Measurements from ENCODE around the gene SH3RF3. TPM values are rescaled to one million over a fixed set of nuclear protein-coding genes. Genes with fewer than 3 reads are reported as not detected.

Gene SH3RF3
- total RNA-seq, 1 donor from 2014 or later = 2.1 TPM

DNA sequence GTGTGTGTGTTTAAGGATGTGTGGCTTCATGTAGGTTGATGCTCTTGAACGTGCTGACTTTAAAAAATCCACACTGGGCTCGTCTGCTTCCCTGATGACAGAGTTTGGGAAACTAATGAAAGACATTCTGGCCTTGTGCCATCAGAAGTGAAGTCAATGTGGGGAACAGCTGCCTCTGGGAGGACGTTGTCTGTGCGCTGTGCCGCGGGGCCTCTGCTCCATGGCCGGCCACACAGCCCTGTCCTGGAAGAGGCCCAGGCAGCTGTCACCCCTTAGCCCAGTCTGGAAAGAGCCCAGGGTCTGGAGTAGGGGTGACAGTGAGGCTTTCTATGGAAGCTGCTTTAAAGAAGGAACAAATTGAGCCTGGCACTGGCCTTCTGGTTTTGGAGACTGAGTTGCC lies 155.8 kb downstream of the SH3RF3 start:
- H3K27me3 ChIP-seq (ENCODE audit: control insufficient read depth in 3 of 3, insufficient read depth in 3 of 3, low read length in 3 of 3) = no peaks in the 10 kb centered on the region

GRCh38 chr2:109285244-109285651 lies 156.2 kb downstream of the SH3RF3 start:
- no peaks in the 10 kb centered on the region for H3K27me3 ChIP-seq (ENCODE audit: control insufficient read depth in 3 of 3, insufficient read depth in 3 of 3, low read length in 3 of 3)
- H3K4me3 ChIP-seq (ENCODE audit: low read length in 3 of 3) = peak overlapping the region in 2 of 3 donors; percentile 2 to 6
- H3K9ac ChIP-seq (ENCODE audit: low read depth in 1 of 3, low read length in 3 of 3) = peak overlapping the region in 2 of 3 donors; percentile 60
- H3K9me3 ChIP-seq (ENCODE audit: control insufficient read depth in 3 of 3, low read length in 3 of 3) = no peaks in the 10 kb centered on the region
- H3K4me1 ChIP-seq (ENCODE audit: control insufficient read depth in 3 of 3, insufficient read depth in 3 of 3, low read length in 3 of 3) = peaks cover 29 to 63% (median 60%) of the 10 kb centered on the region in 3 donors
- no peaks in the 10 kb centered on the region for H3K36me3 ChIP-seq (ENCODE audit: control insufficient read depth in 3 of 3, insufficient read depth in 3 of 3, low read length in 3 of 3)
- no peak overlapping the region for H3K27ac ChIP-seq (ENCODE audit: low read depth, low read length)

More for the DNA sequence above, 155.8 kb downstream of the SH3RF3 start:
- H3K4me3 ChIP-seq (ENCODE audit: low read length in 3 of 3) = peak overlapping the region in 1 of 3 donors; percentile 49
- no peaks in the 10 kb centered on the region for H3K36me3 ChIP-seq (ENCODE audit: control insufficient read depth in 3 of 3, insufficient read depth in 3 of 3, low read length in 3 of 3)
- no peak overlapping the region for H3K27ac ChIP-seq (ENCODE audit: low read depth, low read length)
- H3K9ac ChIP-seq (ENCODE audit: low read depth in 1 of 3, low read length in 3 of 3) = peak overlapping the region in 2 of 3 donors; percentile 60
- H3K9me3 ChIP-seq (ENCODE audit: control insufficient read depth in 3 of 3, low read length in 3 of 3) = no peaks in the 10 kb centered on the region
- peaks cover 32 to 66% (median 60%) of the 10 kb centered on the region in 3 donors for H3K4me1 ChIP-seq (ENCODE audit: control insufficient read depth in 3 of 3, insufficient read depth in 3 of 3, low read length in 3 of 3)

GRCh38 chr2:109287413-109287812 lies 158.4 kb downstream of the SH3RF3 start:
- no peaks in the 10 kb centered on the region for H3K27me3 ChIP-seq (ENCODE audit: control insufficient read depth in 3 of 3, insufficient read depth in 3 of 3, low read length in 3 of 3)
- H3K9ac ChIP-seq (ENCODE audit: low read depth in 1 of 3, low read length in 3 of 3) = no peak overlapping the region
- H3K36me3 ChIP-seq (ENCODE audit: control insufficient read depth in 3 of 3, insufficient read depth in 3 of 3, low read length in 3 of 3) = no peaks in the 10 kb centered on the region
- no peak overlapping the region for H3K4me3 ChIP-seq (ENCODE audit: low read length in 3 of 3)
- H3K27ac ChIP-seq (ENCODE audit: low read depth, low read length) = no peak overlapping the region
- no peaks in the 10 kb centered on the region for H3K9me3 ChIP-seq (ENCODE audit: control insufficient read depth in 3 of 3, low read length in 3 of 3)
- H3K4me1 ChIP-seq (ENCODE audit: control insufficient read depth in 3 of 3, insufficient read depth in 3 of 3, low read length in 3 of 3) = peaks cover 25 to 63% (median 54%) of the 10 kb centered on the region in 3 donors

- Histone ChIP-seq H3K4me3 (ENCODE audit: low read length in 3 of 3) (no peak overlapping the region), H3K9me3 (ENCODE audit: control insufficient read depth in 3 of 3, low read length in 3 of 3) (no peaks in the 10 kb centered on the region), H3K4me1 (ENCODE audit: control insufficient read depth in 3 of 3, insufficient read depth in 3 of 3, low read length in 3 of 3) (peaks cover 25 to 65% (median 56%) of the 10 kb centered on the region in 3 donors), H3K36me3 (ENCODE audit: control insufficient read depth in 3 of 3, insufficient read depth in 3 of 3, low read length in 3 of 3) (no peaks in the 10 kb centered on the region), H3K27me3 (ENCODE audit: control insufficient read depth in 3 of 3, insufficient read depth in 3 of 3, low read length in 3 of 3) (no peaks in the 10 kb centered on the region), H3K27ac (ENCODE audit: low read depth, low read length) (no peak overlapping the region), H3K9ac (ENCODE audit: low read depth in 1 of 3, low read length in 3 of 3) (no peak overlapping the region)
These were observed 158.8 kb downstream of the SH3RF3 start for GRCh38 chr2:109287838-109288237.

DNA sequence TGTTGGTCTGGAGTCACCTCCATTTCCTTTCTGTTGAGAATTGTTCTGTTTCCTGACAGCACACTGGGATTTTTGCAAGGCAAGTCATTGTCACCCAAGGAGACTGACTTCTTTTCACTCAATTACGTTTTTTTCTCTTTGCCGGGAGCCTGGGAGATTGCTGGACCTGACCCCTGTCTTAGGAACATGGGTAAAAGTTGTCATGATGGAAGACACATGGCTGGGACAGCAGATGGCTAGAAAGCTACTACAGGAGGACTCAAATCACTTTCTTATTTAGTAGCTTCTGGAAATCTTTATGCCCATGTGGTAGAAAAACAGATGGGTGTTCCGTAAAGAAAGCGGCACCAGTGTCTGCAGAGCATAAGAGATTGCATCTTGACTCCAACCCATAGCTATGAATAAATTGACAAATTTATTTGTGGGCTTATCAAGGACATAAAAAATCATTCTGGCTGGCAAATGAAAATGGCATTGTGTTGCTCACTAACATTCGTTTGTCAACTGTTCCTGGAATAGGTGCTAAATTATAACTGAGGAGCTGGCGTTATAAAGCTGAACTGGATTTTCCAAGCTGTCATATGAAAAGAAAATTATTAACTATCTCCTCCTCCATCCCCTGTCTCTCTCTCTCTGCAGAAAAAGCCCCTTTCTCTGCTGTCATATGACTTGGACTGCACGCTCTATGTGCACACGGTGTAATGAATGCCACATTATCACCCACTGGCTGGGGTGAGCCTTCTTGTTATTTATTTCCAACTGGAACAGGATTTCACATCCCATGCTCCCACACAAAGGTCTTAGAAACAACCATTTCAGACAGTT lies 159.8 kb downstream of the SH3RF3 start:
- Histone ChIP-seq H3K36me3 (ENCODE audit: control insufficient read depth in 3 of 3, insufficient read depth in 3 of 3, low read length in 3 of 3) (no peaks in the 10 kb centered on the region), H3K9ac (ENCODE audit: low read depth in 1 of 3, low read length in 3 of 3) (no peak overlapping the region), H3K27ac (ENCODE audit: low read depth, low read length) (no peak overlapping the region), H3K9me3 (ENCODE audit: control insufficient read depth in 3 of 3, low read length in 3 of 3) (no peaks in the 10 kb centered on the region), H3K4me1 (ENCODE audit: control insufficient read depth in 3 of 3, insufficient read depth in 3 of 3, low read length in 3 of 3) (peaks cover 27 to 72% (median 62%) of the 10 kb centered on the region in 3 donors), H3K4me3 (ENCODE audit: low read length in 3 of 3) (no peak overlapping the region), H3K27me3 (ENCODE audit: control insufficient read depth in 3 of 3, insufficient read depth in 3 of 3, low read length in 3 of 3) (no peaks in the 10 kb centered on the region)

GRCh38 chr2:109289504-109290222 lies 160.7 kb downstream of the SH3RF3 start:
- peaks cover 25 to 62% (median 54%) of the 10 kb centered on the region in 3 donors for H3K4me1 ChIP-seq (ENCODE audit: control insufficient read depth in 3 of 3, insufficient read depth in 3 of 3, low read length in 3 of 3)
- no peak overlapping the region for H3K4me3 ChIP-seq (ENCODE audit: low read length in 3 of 3)
- no peaks in the 10 kb centered on the region for H3K36me3 ChIP-seq (ENCODE audit: control insufficient read depth in 3 of 3, insufficient read depth in 3 of 3, low read length in 3 of 3)

GRCh38 chr2:109290887-109291643 lies 162.1 kb downstream of the SH3RF3 start:
- Histone ChIP-seq H3K9ac (ENCODE audit: low read depth in 1 of 3, low read length in 3 of 3) (no peak overlapping the region), H3K4me3 (ENCODE audit: low read length in 3 of 3) (no peak overlapping the region), H3K9me3 (ENCODE audit: control insufficient read depth in 3 of 3, low read length in 3 of 3) (no peaks in the 10 kb centered on the region), H3K36me3 (ENCODE audit: control insufficient read depth in 3 of 3, insufficient read depth in 3 of 3, low read length in 3 of 3) (no peaks in the 10 kb centered on the region), H3K4me1 (ENCODE audit: control insufficient read depth in 3 of 3, insufficient read depth in 3 of 3, low read length in 3 of 3) (peaks cover 11 to 48% (median 40%) of the 10 kb centered on the region in 3 donors), H3K27ac (ENCODE audit: low read depth, low read length) (no peak overlapping the region), H3K27me3 (ENCODE audit: control insufficient read depth in 3 of 3, insufficient read depth in 3 of 3, low read length in 3 of 3) (no peaks in the 10 kb centered on the region)

More at GRCh38 chr2:109289504-109290222, 160.7 kb downstream of the SH3RF3 start:
- H3K27ac ChIP-seq (ENCODE audit: low read depth, low read length) = no peak overlapping the region
- no peaks in the 10 kb centered on the region for H3K9me3 ChIP-seq (ENCODE audit: control insufficient read depth in 3 of 3, low read length in 3 of 3)
- no peaks in the 10 kb centered on the region for H3K27me3 ChIP-seq (ENCODE audit: control insufficient read depth in 3 of 3, insufficient read depth in 3 of 3, low read length in 3 of 3)
- H3K9ac ChIP-seq (ENCODE audit: low read depth in 1 of 3, low read length in 3 of 3) = no peak overlapping the region

DNA sequence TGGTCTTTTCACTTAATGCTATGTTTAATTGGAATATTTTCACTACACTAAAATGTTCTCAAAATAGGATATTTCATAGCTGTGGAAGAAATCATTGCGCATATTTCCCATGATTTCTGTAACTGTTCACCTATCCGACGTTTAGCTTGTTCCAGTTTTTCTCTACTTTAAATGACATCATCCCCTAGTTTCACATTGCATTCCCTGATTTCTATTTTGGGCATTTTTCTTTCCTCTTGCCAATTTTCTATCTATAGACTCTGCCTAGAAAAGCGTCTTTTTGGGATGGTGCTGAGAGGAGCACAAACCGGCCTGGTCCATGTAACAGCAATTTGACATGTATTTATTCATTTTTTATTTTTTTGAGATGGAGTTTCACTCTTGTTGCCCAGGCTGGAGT lies 163.4 kb downstream of the SH3RF3 start:
- Histone ChIP-seq H3K9me3 (ENCODE audit: control insufficient read depth in 3 of 3, low read length in 3 of 3) (no peaks in the 10 kb centered on the region), H3K27ac (ENCODE audit: low read depth, low read length) (no peak overlapping the region), H3K9ac (ENCODE audit: low read depth in 1 of 3, low read length in 3 of 3) (no peak overlapping the region), H3K27me3 (ENCODE audit: control insufficient read depth in 3 of 3, insufficient read depth in 3 of 3, low read length in 3 of 3) (no peaks in the 10 kb centered on the region), H3K4me1 (ENCODE audit: control insufficient read depth in 3 of 3, insufficient read depth in 3 of 3, low read length in 3 of 3) (peaks cover 8 to 37% (median 33%) of the 10 kb centered on the region in 3 donors), H3K36me3 (ENCODE audit: control insufficient read depth in 3 of 3, insufficient read depth in 3 of 3, low read length in 3 of 3) (no peaks in the 10 kb centered on the region), H3K4me3 (ENCODE audit: low read length in 3 of 3) (no peak overlapping the region)

GRCh38 chr2:109293663-109294062 lies 164.7 kb downstream of the SH3RF3 start:
- H3K4me1 ChIP-seq (ENCODE audit: control insufficient read depth in 3 of 3, insufficient read depth in 3 of 3, low read length in 3 of 3) = peaks cover 6 to 28% (median 27%) of the 10 kb centered on the region in 3 donors
- H3K9me3 ChIP-seq (ENCODE audit: control insufficient read depth in 3 of 3, low read length in 3 of 3) = no peaks in the 10 kb centered on the region
- no peaks in the 10 kb centered on the region for H3K27me3 ChIP-seq (ENCODE audit: control insufficient read depth in 3 of 3, insufficient read depth in 3 of 3, low read length in 3 of 3)
- H3K4me3 ChIP-seq (ENCODE audit: low read length in 3 of 3) = no peak overlapping the region
- H3K27ac ChIP-seq (ENCODE audit: low read depth, low read length) = no peak overlapping the region
- no peaks in the 10 kb centered on the region for H3K36me3 ChIP-seq (ENCODE audit: control insufficient read depth in 3 of 3, insufficient read depth in 3 of 3, low read length in 3 of 3)
- H3K9ac ChIP-seq (ENCODE audit: low read depth in 1 of 3, low read length in 3 of 3) = no peak overlapping the region

Data from skeletal muscle tissue (tissue), 4 donors.